Natural killer cell (primary cell): ENCODE data around the gene REC8. TPM values are rescaled to one million over a fixed set of nuclear protein-coding genes. Genes with fewer than 3 reads are reported as not detected.
A peak's percentile ranks its signal among the peaks of the same experiment; 100 is the strongest.

ENCODE experiments used
- ATAC-seq, 3 donors: fragments of 150-1000 bp in 2 of 3; fragments of 200-7000 bp in 1 of 3; cut with Tn5 transposase; 1 replicate in 1 of 3; 2 replicates in 2 of 3; pipeline ENCODE4 v1.10.0; 2021; ENCODE audit warnings: mild to moderate bottlenecking in 2 of 3, moderate library complexity in 2 of 3
- DNase-seq, 2 donors: peaks; one replicate each; pipeline versions ENCODE4 v3.0.0 to v3.0.0-alpha.2; 2013 to 2021; ENCODE audit warnings: mixed read lengths in 1 of 2
- H3K27ac ChIP-seq: one replicate; pipeline ENCODE4 v1.5.1; 2013; ENCODE audit warnings: mild to moderate bottlenecking, low read length
- H3K27me3 ChIP-seq: one replicate; pipeline ENCODE4 v1.6.1; 2013; ENCODE audit warnings: low read length; ENCODE audit not compliant: control insufficient read depth, insufficient read depth
- H3K36me3 ChIP-seq: one replicate; pipeline ENCODE4 v1.6.1; 2013; ENCODE audit warnings: low read length; ENCODE audit not compliant: control insufficient read depth, insufficient read depth
- H3K4me1 ChIP-seq: one replicate; pipeline ENCODE4 v1.6.1; 2013; ENCODE audit warnings: low read length; ENCODE audit not compliant: control insufficient read depth, insufficient read depth
- H3K4me3 ChIP-seq: one replicate; pipeline ENCODE4 v1.5.1; 2013; ENCODE audit warnings: low read length
- H3K9me3 ChIP-seq: one replicate; pipeline ENCODE4 v1.6.1; 2013; ENCODE audit warnings: low read length; ENCODE audit not compliant: control insufficient read depth, insufficient read depth
- H3K27ac Mint-ChIP-seq, 2 donors: one replicate each; pipeline ENCODE4 v1.8.0; 2022; ENCODE audit warnings: mild to moderate bottlenecking in 2 of 2, mixed read lengths in 2 of 2, moderate library complexity in 1 of 2
- H3K27me3 Mint-ChIP-seq, 2 donors: one replicate each; pipeline ENCODE4 v1.8.0; 2022; ENCODE audit warnings: low read depth in 2 of 2, mixed read lengths in 2 of 2
- H3K36me3 Mint-ChIP-seq: one replicate; pipeline ENCODE4 v1.8.0; 2022; ENCODE audit warnings: mixed read lengths
- H3K4me1 Mint-ChIP-seq, 2 donors: one replicate each; pipeline ENCODE4 v1.8.0; 2022; ENCODE audit warnings: mixed read lengths in 2 of 2
- H3K4me3 Mint-ChIP-seq: one replicate; pipeline ENCODE4 v1.8.0; 2022; ENCODE audit warnings: mild to moderate bottlenecking, moderate library complexity, mixed read lengths
- H3K9me3 Mint-ChIP-seq, 2 donors: one replicate each; pipeline ENCODE4 v1.8.0; 2022; ENCODE audit warnings: mixed read lengths in 2 of 2
- CTCF ChIP-seq: fragments of 200-600 bp; IDR thresholded peaks from one replicate; pipeline ENCODE4 v1.8.0; 2022; ENCODE audit warnings: antibody characterized with exemption
- WGBS: methylation state at CpG from one replicate; pipeline ENCODE4 v1.1.7; 2013; ENCODE audit warnings: missing lambda C conversion rate; ENCODE audit not compliant: insufficient coverage; 5-methylcytosine and 5-hydroxymethylcytosine counted together
- intact Hi-C: fragments of 100-400 bp; cut with micrococcal nuclease; formaldehyde crosslinking; loops from one replicate; pipeline ENCODE4 v1.14.2; 2022
- total RNA-seq, 4 donors: library from RNA; stranded (reverse); fragments of 120-200 nt in 1 of 4; gene quantifications; one replicate each; pipeline versions ENCODE4 v1.2.3 to v1.2.4, GENCODE V29; 2013 to 2022

Gene REC8
- total RNA-seq, 3 donors from 2014 or later (not counting 1 experiment from before 2014, with no cell fraction given): 77.7 to 138 (median 103) TPM

GRCh38 chr14:24190416-24190815, 18.5 kb downstream of the REC8 start:
- ATAC-seq: no peak
- peaks cover 23% of the 10 kb centered on the region for H3K36me3 ChIP-seq
- Mint-ChIP-seq H3K9me3 (no peaks in the 10 kb centered on the region), H3K4me3 (no peak overlapping the region), H3K27me3 (no peaks in the 10 kb centered on the region), H3K4me1 (peaks cover 42 to 49% of the 10 kb centered on the region in 2 donors), H3K36me3 (no peaks in the 10 kb centered on the region), H3K27ac (peak overlapping the region; percentile 83 to 97)
- no peaks in the 10 kb centered on the region for H3K9me3 ChIP-seq
- DNase-seq: no peak
- H3K27me3 ChIP-seq: no peaks in the 10 kb centered on the region
- peaks cover 31% of the 10 kb centered on the region for H3K4me1 ChIP-seq
- no peak overlapping the region for H3K4me3 ChIP-seq
- H3K27ac ChIP-seq: no peak overlapping the region
- WGBS: 96% methylated on average over 8 of the region's 10 CpGs
- intact Hi-C loops: no loop called here
- TF ChIP-seq CTCF: no peak

GRCh38 chr14:24192933-24193332, 21.1 kb downstream of the REC8 start:
- Mint-ChIP-seq H3K36me3 (no peaks in the 10 kb centered on the region), H3K4me1 (peaks cover 47 to 51% of the 10 kb centered on the region in 2 donors), H3K9me3 (no peaks in the 10 kb centered on the region), H3K27me3 (no peaks in the 10 kb centered on the region), H3K27ac (peak overlapping the region; percentile 69 to 75), H3K4me3 (no peak overlapping the region)
- Histone ChIP-seq H3K9me3 (no peaks in the 10 kb centered on the region), H3K27ac (no peak overlapping the region), H3K36me3 (peaks cover 13% of the 10 kb centered on the region), H3K4me3 (no peak overlapping the region), H3K4me1 (peaks cover 38% of the 10 kb centered on the region), H3K27me3 (no peaks in the 10 kb centered on the region)
- TF ChIP-seq CTCF: no peak
- no peak for ATAC-seq
- intact Hi-C loops: no loop called here
- DNase-seq: no peak
- 90% methylated on average over 15 of the region's 15 CpGs for WGBS

- intact Hi-C loops: no loop called here
- H3K4me3 Mint-ChIP-seq: peak overlapping the region; percentile 85
- H3K4me3 ChIP-seq: peak overlapping the region; percentile 92
- H3K27ac Mint-ChIP-seq: peak overlapping the region; percentile 91 to 96
- peaks cover 13% of the 10 kb centered on the region for H3K36me3 ChIP-seq
- TF ChIP-seq CTCF: no peak
- peaks cover 42 to 53% of the 10 kb centered on the region in 2 donors for H3K4me1 Mint-ChIP-seq
- DNase-seq: no peak
- no peaks in the 10 kb centered on the region for H3K27me3 Mint-ChIP-seq
- ATAC-seq: no peak
- WGBS: 92% methylated on average over 7 of the region's 7 CpGs
- no peaks in the 10 kb centered on the region for H3K9me3 ChIP-seq
- no peaks in the 10 kb centered on the region for H3K27me3 ChIP-seq
- peak overlapping the region; percentile 99 for H3K27ac ChIP-seq
- peaks cover 30% of the 10 kb centered on the region for H3K4me1 ChIP-seq
- no peaks in the 10 kb centered on the region for H3K36me3 Mint-ChIP-seq
- no peaks in the 10 kb centered on the region for H3K9me3 Mint-ChIP-seq
These were observed 22.4 kb downstream of the REC8 start for GRCh38 chr14:24194186-24194872.

GRCh38 chr14:24194873-24195185, 22.9 kb downstream of the REC8 start:
- H3K27me3 Mint-ChIP-seq: no peaks in the 10 kb centered on the region
- peaks cover 13% of the 10 kb centered on the region for H3K36me3 ChIP-seq
- H3K9me3 ChIP-seq: no peaks in the 10 kb centered on the region
- H3K36me3 Mint-ChIP-seq: no peaks in the 10 kb centered on the region
- H3K4me3 Mint-ChIP-seq: peak overlapping the region; percentile 85
- peaks cover 42 to 52% of the 10 kb centered on the region in 2 donors for H3K4me1 Mint-ChIP-seq
- H3K27ac ChIP-seq: peak overlapping the region; percentile 99
- intact Hi-C loops: loop anchor here (1.0 to 5.0 kb wide), 2 partner anchors 18 to 37 kb away; partner anchors contain the start of genes CHMP4A, GMPR2 and NEDD8
- peak overlapping the region; percentile 91 to 96 for H3K27ac Mint-ChIP-seq
- 67% methylated on average over 8 of the region's 8 CpGs for WGBS
- no peaks in the 10 kb centered on the region for H3K27me3 ChIP-seq
- ATAC-seq (no peak), DNase-seq (no peak)
- TF ChIP-seq CTCF: no peak
- peaks cover 30% of the 10 kb centered on the region for H3K4me1 ChIP-seq
- peak overlapping the region; percentile 92 for H3K4me3 ChIP-seq
- no peaks in the 10 kb centered on the region for H3K9me3 Mint-ChIP-seq
